ENCODE results near the gene TTC28.

The TTC28 gene

DNA sequence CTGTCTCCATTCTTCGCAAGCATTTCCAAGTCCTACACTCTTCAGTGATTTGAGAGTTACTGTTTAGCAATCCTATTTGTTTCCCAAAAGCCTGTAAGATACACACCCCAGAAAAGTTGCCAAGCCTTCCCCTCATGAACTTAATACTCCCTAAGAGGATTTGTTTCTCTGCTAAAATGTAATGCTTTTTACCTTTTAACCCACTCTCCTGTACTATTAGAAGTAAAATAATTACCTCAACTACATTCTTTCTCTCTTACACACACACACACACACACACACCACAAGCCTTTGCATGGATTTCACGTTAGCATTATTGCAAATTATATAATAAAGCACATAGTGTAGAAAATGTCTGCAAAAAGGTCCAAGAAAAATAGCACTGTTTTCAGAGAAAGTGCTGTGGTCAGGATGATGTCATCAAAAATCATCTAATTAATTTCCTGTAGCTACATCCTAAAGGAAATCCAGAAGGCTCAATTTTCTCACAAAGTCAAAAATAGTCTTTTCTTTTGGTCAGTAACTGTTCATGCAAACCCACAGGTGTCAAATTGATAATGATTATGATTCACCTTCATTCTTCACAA is 396.5 kb downstream of the TTC28 start:
- CTCF ChIA-PET = interaction anchor here (0.6 to 0.9 kb wide), 2 partner anchors 394 to 872 kb away, joined by 4 read pairs; no protein-coding TSS in a partner anchor
- H3K4me1 ChIP-seq (ENCODE audit: control insufficient read depth, insufficient read depth, low read length) = peaks cover 3% of the 10 kb centered on the region; the same call in 1 of the 2 replicates
- no peaks in the 10 kb centered on the region for H3K9me3 ChIP-seq (ENCODE audit: control insufficient read depth, insufficient read depth, low read depth, low read length)
- TF ChIP-seq ZNF292 (tag by site-specific recombination; IDR thresholded peaks at IDR 0.05; ENCODE audit: borderline replicate concordance, low read depth) (no peak), ZNF2 (tag by site-specific recombination; IDR thresholded peaks at IDR 0.05) (no peak), SCRT1 (tag by site-specific recombination; IDR thresholded peaks at IDR 0.05; ENCODE audit: borderline replicate concordance) (no peak), ZNF175 (tag by site-specific recombination; IDR thresholded peaks at IDR 0.05) (no peak), ZNF768 (tag by site-specific recombination; IDR thresholded peaks at IDR 0.05) (no peak), MEIS1 (CRISPR knock-in tag; IDR thresholded peaks at IDR 0.05; ENCODE audit: borderline replicate concordance) (no peak), ZNF629 (tag by site-specific recombination; IDR thresholded peaks at IDR 0.05) (0 out of 2 replicates have a peak, but pooled peaks have one; percentile 18), ZBTB20 (tag by site-specific recombination; IDR thresholded peaks at IDR 0.05) (no peak)
- TF ChIP-seq, protein P1, sequence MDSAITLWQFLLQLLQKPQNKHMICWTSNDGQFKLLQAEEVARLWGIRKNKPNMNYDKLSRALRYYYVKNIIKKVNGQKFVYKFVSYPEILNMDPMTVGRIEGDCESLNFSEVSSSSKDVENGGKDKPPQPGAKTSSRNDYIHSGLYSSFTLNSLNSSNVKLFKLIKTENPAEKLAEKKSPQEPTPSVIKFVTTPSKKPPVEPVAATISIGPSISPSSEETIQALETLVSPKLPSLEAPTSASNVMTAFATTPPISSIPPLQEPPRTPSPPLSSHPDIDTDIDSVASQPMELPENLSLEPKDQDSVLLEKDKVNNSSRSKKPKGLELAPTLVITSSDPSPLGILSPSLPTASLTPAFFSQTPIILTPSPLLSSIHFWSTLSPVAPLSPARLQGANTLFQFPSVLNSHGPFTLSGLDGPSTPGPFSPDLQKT (IDR thresholded peaks at IDR 0.05; ENCODE audit: borderline replicate concordance, low read depth, low read length) = no peak
- TF ChIP-seq, protein P2, sequence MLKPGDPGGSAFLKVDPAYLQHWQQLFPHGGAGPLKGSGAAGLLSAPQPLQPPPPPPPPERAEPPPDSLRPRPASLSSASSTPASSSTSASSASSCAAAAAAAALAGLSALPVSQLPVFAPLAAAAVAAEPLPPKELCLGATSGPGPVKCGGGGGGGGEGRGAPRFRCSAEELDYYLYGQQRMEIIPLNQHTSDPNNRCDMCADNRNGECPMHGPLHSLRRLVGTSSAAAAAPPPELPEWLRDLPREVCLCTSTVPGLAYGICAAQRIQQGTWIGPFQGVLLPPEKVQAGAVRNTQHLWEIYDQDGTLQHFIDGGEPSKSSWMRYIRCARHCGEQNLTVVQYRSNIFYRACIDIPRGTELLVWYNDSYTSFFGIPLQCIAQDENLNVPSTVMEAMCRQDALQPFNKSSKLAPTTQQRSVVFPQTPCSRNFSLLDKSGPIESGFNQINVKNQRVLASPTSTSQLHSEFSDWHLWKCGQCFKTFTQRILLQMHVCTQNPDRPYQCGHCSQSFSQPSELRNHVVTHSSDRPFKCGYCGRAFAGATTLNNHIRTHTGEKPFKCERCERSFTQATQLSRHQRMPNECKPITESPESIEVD (tag by site-specific recombination; IDR thresholded peaks at IDR 0.05) = 0 out of 2 replicates have a peak, but pooled peaks have one; percentile 19
- TF ChIP-seq, protein P3, sequence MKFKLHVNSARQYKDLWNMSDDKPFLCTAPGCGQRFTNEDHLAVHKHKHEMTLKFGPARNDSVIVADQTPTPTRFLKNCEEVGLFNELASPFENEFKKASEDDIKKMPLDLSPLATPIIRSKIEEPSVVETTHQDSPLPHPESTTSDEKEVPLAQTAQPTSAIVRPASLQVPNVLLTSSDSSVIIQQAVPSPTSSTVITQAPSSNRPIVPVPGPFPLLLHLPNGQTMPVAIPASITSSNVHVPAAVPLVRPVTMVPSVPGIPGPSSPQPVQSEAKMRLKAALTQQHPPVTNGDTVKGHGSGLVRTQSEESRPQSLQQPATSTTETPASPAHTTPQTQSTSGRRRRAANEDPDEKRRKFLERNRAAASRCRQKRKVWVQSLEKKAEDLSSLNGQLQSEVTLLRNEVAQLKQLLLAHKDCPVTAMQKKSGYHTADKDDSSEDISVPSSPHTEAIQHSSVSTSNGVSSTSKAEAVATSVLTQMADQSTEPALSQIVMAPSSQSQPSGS (tag by site-specific recombination; IDR thresholded peaks at IDR 0.05; ENCODE audit: low read depth) = peak; percentile 92
- TF ChIP-seq, protein P4, sequence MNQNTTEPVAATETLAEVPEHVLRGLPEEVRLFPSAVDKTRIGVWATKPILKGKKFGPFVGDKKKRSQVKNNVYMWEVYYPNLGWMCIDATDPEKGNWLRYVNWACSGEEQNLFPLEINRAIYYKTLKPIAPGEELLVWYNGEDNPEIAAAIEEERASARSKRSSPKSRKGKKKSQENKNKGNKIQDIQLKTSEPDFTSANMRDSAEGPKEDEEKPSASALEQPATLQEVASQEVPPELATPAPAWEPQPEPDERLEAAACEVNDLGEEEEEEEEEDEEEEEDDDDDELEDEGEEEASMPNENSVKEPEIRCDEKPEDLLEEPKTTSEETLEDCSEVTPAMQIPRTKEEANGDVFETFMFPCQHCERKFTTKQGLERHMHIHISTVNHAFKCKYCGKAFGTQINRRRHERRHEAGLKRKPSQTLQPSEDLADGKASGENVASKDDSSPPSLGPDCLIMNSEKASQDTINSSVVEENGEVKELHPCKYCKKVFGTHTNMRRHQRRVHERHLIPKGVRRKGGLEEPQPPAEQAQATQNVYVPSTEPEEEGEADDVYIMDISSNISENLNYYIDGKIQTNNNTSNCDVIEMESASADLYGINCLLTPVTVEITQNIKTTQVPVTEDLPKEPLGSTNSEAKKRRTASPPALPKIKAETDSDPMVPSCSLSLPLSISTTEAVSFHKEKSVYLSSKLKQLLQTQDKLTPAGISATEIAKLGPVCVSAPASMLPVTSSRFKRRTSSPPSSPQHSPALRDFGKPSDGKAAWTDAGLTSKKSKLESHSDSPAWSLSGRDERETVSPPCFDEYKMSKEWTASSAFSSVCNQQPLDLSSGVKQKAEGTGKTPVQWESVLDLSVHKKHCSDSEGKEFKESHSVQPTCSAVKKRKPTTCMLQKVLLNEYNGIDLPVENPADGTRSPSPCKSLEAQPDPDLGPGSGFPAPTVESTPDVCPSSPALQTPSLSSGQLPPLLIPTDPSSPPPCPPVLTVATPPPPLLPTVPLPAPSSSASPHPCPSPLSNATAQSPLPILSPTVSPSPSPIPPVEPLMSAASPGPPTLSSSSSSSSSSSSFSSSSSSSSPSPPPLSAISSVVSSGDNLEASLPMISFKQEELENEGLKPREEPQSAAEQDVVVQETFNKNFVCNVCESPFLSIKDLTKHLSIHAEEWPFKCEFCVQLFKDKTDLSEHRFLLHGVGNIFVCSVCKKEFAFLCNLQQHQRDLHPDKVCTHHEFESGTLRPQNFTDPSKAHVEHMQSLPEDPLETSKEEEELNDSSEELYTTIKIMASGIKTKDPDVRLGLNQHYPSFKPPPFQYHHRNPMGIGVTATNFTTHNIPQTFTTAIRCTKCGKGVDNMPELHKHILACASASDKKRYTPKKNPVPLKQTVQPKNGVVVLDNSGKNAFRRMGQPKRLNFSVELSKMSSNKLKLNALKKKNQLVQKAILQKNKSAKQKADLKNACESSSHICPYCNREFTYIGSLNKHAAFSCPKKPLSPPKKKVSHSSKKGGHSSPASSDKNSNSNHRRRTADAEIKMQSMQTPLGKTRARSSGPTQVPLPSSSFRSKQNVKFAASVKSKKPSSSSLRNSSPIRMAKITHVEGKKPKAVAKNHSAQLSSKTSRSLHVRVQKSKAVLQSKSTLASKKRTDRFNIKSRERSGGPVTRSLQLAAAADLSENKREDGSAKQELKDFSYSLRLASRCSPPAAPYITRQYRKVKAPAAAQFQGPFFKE (tag by site-specific recombination; IDR thresholded peaks at IDR 0.05; ENCODE audit: borderline replicate concordance) = no peak
- no peaks in the 10 kb centered on the region for H3K36me3 ChIP-seq (ENCODE audit: control insufficient read depth in 2 of 2, insufficient read depth in 1 of 2, low read length in 2 of 2)
- POLR2A ChIA-PET = no interaction called here
- H3K4me3 ChIP-seq (ENCODE audit: low read depth, low read length) = no peak overlapping the region
- no peak overlapping the region for H3K27ac ChIP-seq (ENCODE audit: extremely low read depth, low read depth, low read length)

DNA sequence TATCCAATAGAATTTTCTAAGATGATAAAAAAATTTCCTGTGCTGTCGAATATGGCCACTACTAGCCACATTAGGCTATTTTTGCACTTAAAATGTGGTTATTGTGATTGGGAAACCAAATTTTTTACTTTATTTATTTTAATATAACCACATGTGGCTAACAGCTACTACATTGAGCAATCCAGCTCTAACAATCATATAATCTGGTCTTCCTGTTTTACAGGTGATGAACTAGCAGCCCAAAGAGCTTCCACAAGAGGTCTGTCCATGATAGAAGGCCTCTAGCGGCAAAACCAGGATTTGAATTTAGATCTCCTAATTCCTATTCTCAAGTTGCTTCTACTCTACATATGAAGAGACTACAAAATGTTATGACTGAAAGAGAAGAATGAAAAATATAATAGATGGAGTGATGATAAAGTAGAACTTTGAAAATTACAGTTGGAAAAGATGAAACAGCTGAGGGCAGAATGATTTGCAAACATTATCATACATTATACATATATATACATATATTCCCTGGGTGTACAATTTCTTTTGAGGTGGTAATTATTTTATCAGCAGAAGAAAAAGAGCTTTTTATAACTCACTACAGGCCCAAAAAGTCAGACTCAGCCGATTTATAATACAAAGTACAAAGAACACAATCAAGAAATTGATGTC is 397.1 kb downstream of the TTC28 start:
- H3K4me3 ChIP-seq (ENCODE audit: low read depth, low read length) = no peak overlapping the region
- TF ChIP-seq ZNF624 (tag by site-specific recombination; IDR thresholded peaks at IDR 0.05) (no peak), ZNF221 (tag by site-specific recombination; IDR thresholded peaks at IDR 0.05; ENCODE audit: borderline replicate concordance) (no peak), ZEB2 (tag by site-specific recombination; IDR thresholded peaks at IDR 0.05) (no peak), ZNF391 (tag by site-specific recombination; IDR thresholded peaks at IDR 0.05; ENCODE audit: borderline replicate concordance, low read depth) (no peak), PRDM1 (tag by site-specific recombination; IDR thresholded peaks at IDR 0.05) (no peak)
- TF ChIP-seq, protein P5, sequence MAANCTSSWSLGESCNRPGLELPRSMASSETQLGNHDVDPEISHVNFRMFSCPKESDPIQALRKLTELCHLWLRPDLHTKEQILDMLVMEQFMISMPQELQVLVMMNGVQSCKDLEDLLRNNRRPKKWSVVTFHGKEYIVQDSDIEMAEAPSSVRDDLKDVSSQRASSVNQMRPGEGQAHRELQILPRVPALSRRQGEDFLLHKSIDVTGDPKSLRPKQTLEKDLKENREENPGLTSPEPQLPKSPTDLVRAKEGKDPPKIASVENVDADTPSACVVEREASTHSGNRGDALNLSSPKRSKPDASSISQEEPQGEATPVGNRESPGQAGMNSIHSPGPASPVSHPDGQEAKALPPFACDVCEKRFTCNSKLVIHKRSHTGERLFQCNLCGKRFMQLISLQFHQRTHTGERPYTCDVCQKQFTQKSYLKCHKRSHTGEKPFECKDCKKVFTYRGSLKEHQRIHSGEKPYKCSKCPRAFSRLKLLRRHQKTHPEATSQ (tag by site-specific recombination; IDR thresholded peaks at IDR 0.05) = no peak

More for the DNA sequence above, 397.1 kb downstream of the TTC28 start:
- no peaks in the 10 kb centered on the region for H3K9me3 ChIP-seq (ENCODE audit: control insufficient read depth, insufficient read depth, low read depth, low read length)
- no peak overlapping the region for H3K27ac ChIP-seq (ENCODE audit: extremely low read depth, low read depth, low read length)
- ChIA-PET POLR2A (no interaction called here), CTCF (interaction anchor here (0.6 kb wide), 1 partner anchor 872 kb away, joined by 4 read pairs; no protein-coding TSS in a partner anchor)
- no peaks in the 10 kb centered on the region for H3K36me3 ChIP-seq (ENCODE audit: control insufficient read depth in 2 of 2, insufficient read depth in 1 of 2, low read length in 2 of 2)
- H3K4me1 ChIP-seq (ENCODE audit: control insufficient read depth, insufficient read depth, low read length) = peaks cover 3% of the 10 kb centered on the region; the same call in 1 of the 2 replicates

Measured in HEK293 (cell line).